HepG2 (cell line): ENCODE results near the gene NECAB2. TPM values are rescaled to one million over a fixed set of nuclear protein-coding genes. Genes with fewer than 3 reads are reported as not detected.

ENCODE experiments used
- ARHGAP35 ChIP-seq: sonication (generic); formaldehyde crosslinking; IDR thresholded peaks from 2 replicates; pipeline ENCODE4 v1.9.0; 2022; ENCODE audit warnings: mild to moderate bottlenecking, inconsistent platforms, moderate library complexity, missing genetic modification reagents, borderline replicate concordance
- BRCA1 ChIP-seq: sonication (generic); formaldehyde crosslinking; IDR thresholded peaks from 2 replicates; pipeline ENCODE4 v1.4.0; 2020; ENCODE audit warnings: missing genetic modification reagents
- CEBPB ChIP-seq: IDR thresholded peaks from 2 replicates; pipeline ENCODE4 v1.6.1; 2011; ENCODE audit warnings: low read depth, low read length, improper control_type of control experiment, borderline replicate concordance
- CREM ChIP-seq, 2 experiments: sonication (generic) in 1 of 2; formaldehyde crosslinking in 1 of 2; IDR thresholded peaks; 2 replicates each; pipeline versions ENCODE4 v1.4.0 to v1.6.1; 2016 to 2020; ENCODE audit warnings: antibody characterized with exemption in 1 of 2, mild to moderate bottlenecking in 1 of 2, missing genetic modification reagents in 1 of 2
- HMG20B ChIP-seq: conservative IDR thresholded peaks from 2 replicates; pipeline ENCODE4 v1.6.1; 2016; ENCODE audit warnings: missing genetic modification reagents, missing compliant biosample characterization
- RBM22 ChIP-seq: fragments of 200-400 bp; formaldehyde crosslinking; optimal IDR thresholded peaks from 2 replicates; pipeline ENCODE3; 2017; ENCODE audit warnings: mild to moderate bottlenecking, low read length, moderate library complexity
- REL ChIP-seq: sonication (generic); formaldehyde crosslinking; conservative IDR thresholded peaks from 2 replicates; pipeline ENCODE4 v1.8.0; 2022; ENCODE audit warnings: mild to moderate bottlenecking, missing genetic modification reagents, moderate library complexity
- REXO4 ChIP-seq: sonication (generic); formaldehyde crosslinking; IDR thresholded peaks from 2 replicates; pipeline ENCODE4 v1.8.0; 2022; ENCODE audit warnings: missing genetic modification reagents, mild to moderate bottlenecking, borderline replicate concordance
- RORA ChIP-seq: sonication (generic); formaldehyde crosslinking; IDR thresholded peaks from 2 replicates; pipeline ENCODE4 v1.5.0; 2020; ENCODE audit warnings: mild to moderate bottlenecking, missing genetic modification reagents, moderate library complexity
- STAT6 ChIP-seq: sonication (generic); formaldehyde crosslinking; IDR thresholded peaks from 2 replicates; pipeline ENCODE4 v1.4.0; 2020; ENCODE audit warnings: missing genetic modification reagents, mild to moderate bottlenecking, borderline replicate concordance
- THRA ChIP-seq: sonication (generic); formaldehyde crosslinking; IDR thresholded peaks from 2 replicates; pipeline ENCODE4 v1.4.0; 2020; ENCODE audit warnings: missing genetic modification reagents, borderline replicate concordance
- TRIM24 ChIP-seq: sonication (generic); formaldehyde crosslinking; IDR thresholded peaks from 2 replicates; pipeline ENCODE4 v1.8.0; 2022; ENCODE audit warnings: mild to moderate bottlenecking, missing genetic modification reagents
- ZBTB2 ChIP-seq: sonication (generic); formaldehyde crosslinking; IDR thresholded peaks from 2 replicates; pipeline ENCODE4 v1.8.0; 2022; ENCODE audit warnings: low read depth, missing genetic modification reagents
- ZBTB38 ChIP-seq: sonication (generic); formaldehyde crosslinking; IDR thresholded peaks from 2 replicates; pipeline ENCODE4 v1.5.1; 2020; ENCODE audit warnings: mild to moderate bottlenecking, missing genetic modification reagents
- ZBTB7B ChIP-seq: sonication (generic); formaldehyde crosslinking; IDR thresholded peaks from 2 replicates; pipeline ENCODE4 v1.4.0; 2020; ENCODE audit warnings: missing genetic modification reagents
- ZNF317 ChIP-seq: sonication (generic); formaldehyde crosslinking; IDR thresholded peaks from 2 replicates; pipeline ENCODE4 v1.5.0; 2020; ENCODE audit warnings: mild to moderate bottlenecking, missing genetic modification reagents
- ZNF512B ChIP-seq: sonication (generic); formaldehyde crosslinking; IDR thresholded peaks from 2 replicates; pipeline ENCODE4 v1.5.1; 2020; ENCODE audit warnings: missing genetic modification reagents, mild to moderate bottlenecking, borderline replicate concordance
- ZNF549 ChIP-seq: sonication (generic); formaldehyde crosslinking; IDR thresholded peaks from 2 replicates; pipeline ENCODE4 v1.5.0; 2020; ENCODE audit warnings: missing genetic modification reagents
- ZNF564 ChIP-seq: sonication (generic); formaldehyde crosslinking; IDR thresholded peaks from 2 replicates; pipeline ENCODE4 v1.8.1; 2023; ENCODE audit warnings: mild to moderate bottlenecking, missing genetic modification reagents
- ZNF567 ChIP-seq: sonication (generic); formaldehyde crosslinking; IDR thresholded peaks from 2 replicates; pipeline ENCODE4 v1.8.1; 2023; ENCODE audit warnings: mild to moderate bottlenecking, missing genetic modification reagents, borderline replicate concordance
- ZNF670 ChIP-seq: sonication (generic); formaldehyde crosslinking; IDR thresholded peaks from 2 replicates; pipeline ENCODE4 v1.8.0; 2022; ENCODE audit warnings: mild to moderate bottlenecking, missing genetic modification reagents, borderline replicate concordance
- polyA plus RNA-seq, 8 experiments: library from polyadenylated mRNA; depleted of rRNA in 3 of 8; stranded (reverse) in 7 of 8; unstranded in 1 of 8; fragments of >200 nt; fragmentation: Illumina TruSeq in 4 of 8; extraction: Trizol in 4 of 8; gene quantifications; 2 replicates each; pipeline versions ENCODE4 v1.2.1 to v1.2.3, GENCODE V29; 2011 to 2016; ENCODE audit warnings: low read depth in 4 of 8, missing spikeins in 1 of 8, mixed read lengths in 1 of 8; ENCODE audit not compliant: insufficient read depth in 1 of 8
- total RNA-seq, 5 experiments: library from RNA; depleted of rRNA; stranded (reverse); fragments of >200 nt; fragmentation: Illumina TruSeq; extraction: Trizol; gene quantifications; 2 replicates each; pipeline ENCODE4 v1.2.3, GENCODE V29; 2016; ENCODE audit warnings: low read depth in 1 of 5

NECAB2 gene
- total and polyA plus RNA-seq, 2 of the 13 experiments (the other 11 are each of a cell fraction or from before 2014, with no cell fraction given), result 0.21 to 0.49 TPM

- no peak for TF ChIP-seq CEBPB
- no peak for TF ChIP-seq ZBTB38 (CRISPR knock-in tag)
- peak; percentile 56; the same call in 1 of the 2 replicates for TF ChIP-seq ZNF567 (CRISPR knock-in tag)
- TF ChIP-seq RORA (CRISPR knock-in tag), result no peak
- no peak for TF ChIP-seq ZNF670
- no peak for TF ChIP-seq TRIM24 (CRISPR knock-in tag)
- TF ChIP-seq ZBTB2 (CRISPR knock-in tag), result no peak
- no peak for TF ChIP-seq BRCA1 (CRISPR knock-in tag)
- TF ChIP-seq ZNF317 (CRISPR knock-in tag), result no peak
- 0 out of 2 replicates have a peak, but pooled peaks have one; percentile 40 for TF ChIP-seq ZBTB7B (CRISPR knock-in tag)
- no peak for TF ChIP-seq ZNF512B (CRISPR knock-in tag)
- TF ChIP-seq REXO4, result no peak
- no peak for TF ChIP-seq STAT6 (CRISPR knock-in tag)
- no peak for TF ChIP-seq REL (CRISPR knock-in tag)
- TF ChIP-seq CREM (IDR thresholded peaks at IDR 0.05), result no peak
- TF ChIP-seq CREM (CRISPR knock-in tag; IDR thresholded peaks at IDR 0.05), result no peak
- TF ChIP-seq HMG20B (CRISPR knock-in tag), result no peak
- TF ChIP-seq ARHGAP35 (CRISPR knock-in tag), result no peak
- no peak for TF ChIP-seq ZNF564 (CRISPR knock-in tag)
- no peak for TF ChIP-seq RBM22
- TF ChIP-seq THRA (CRISPR knock-in tag), result peak; percentile 71; the same call in 1 of the 2 replicates
- no peak for TF ChIP-seq ZNF549 (CRISPR knock-in tag)
These were observed 21.1 kb upstream of the NECAB2 start (continued) for GRCh38 chr16:83946781-83947566.
